RWPE2 (cell line): Measurements from ENCODE around the gene MRGPRE.

Experiments
- ATAC-seq: fragments of 200-7000 bp; cut with Tn5 transposase; 3 replicates; pipeline ENCODE4 v1.9.1; 2021; ENCODE audit warnings: low read depth
- DNase-seq: peaks from one replicate; pipeline ENCODE4 v3.0.0-alpha.2; 2020; ENCODE audit warnings: low spot score
- H3K27ac ChIP-seq: fragments of 450-650 bp; 2 replicates; pipeline ENCODE4 v1.5.1; 2017; ENCODE audit warnings: mild to moderate bottlenecking; ENCODE audit not compliant: poor library complexity, severe bottlenecking
- H3K27me3 ChIP-seq: fragments of 250-450 bp; sonication (Bioruptor Pico); 2 replicates; pipeline ENCODE4 v1.5.1; 2021; ENCODE audit warnings: mild to moderate bottlenecking, moderate library complexity; ENCODE audit not compliant: insufficient read depth, poor library complexity, severe bottlenecking
- H3K36me3 ChIP-seq: fragments of 250-450 bp; sonication (Bioruptor Pico); 2 replicates; pipeline ENCODE4 v1.5.1; 2020; ENCODE audit warnings: low read depth, mild to moderate bottlenecking, moderate library complexity
- H3K4me1 ChIP-seq: fragments of 250-450 bp; sonication (Bioruptor Pico); 2 replicates; pipeline ENCODE4 v1.5.1; 2021; ENCODE audit warnings: mild to moderate bottlenecking, moderate library complexity; ENCODE audit not compliant: insufficient read depth, poor library complexity, severe bottlenecking
- H3K4me3 ChIP-seq: fragments of 250-450 bp; sonication (Bioruptor Pico); 2 replicates; pipeline ENCODE4 v1.5.1; 2021; ENCODE audit warnings: mild to moderate bottlenecking, moderate library complexity; ENCODE audit not compliant: severe bottlenecking
- H3K9me3 ChIP-seq: fragments of 250-450 bp; sonication (Bioruptor Pico); 2 replicates; pipeline ENCODE4 v1.5.1; 2021; ENCODE audit warnings: mild to moderate bottlenecking, moderate library complexity; ENCODE audit not compliant: severe bottlenecking
- CTCF ChIP-seq: fragments of 450-650 bp; IDR thresholded peaks from one replicate; pipeline ENCODE4 v1.5.1; 2017; ENCODE audit warnings: mild to moderate bottlenecking, moderate library complexity; ENCODE audit not compliant: poor library complexity, severe bottlenecking

Gene MRGPRE

GRCh38 chr11:3202759-3203158 is 29.5 kb downstream of the MRGPRE start:
- Histone ChIP-seq H3K4me3 (no peak overlapping the region), H3K36me3 (no peaks in the 10 kb centered on the region), H3K27me3 (peaks cover 41% of the 10 kb centered on the region), H3K27ac (no peak overlapping the region), H3K4me1 (no peaks in the 10 kb centered on the region), H3K9me3 (no peaks in the 10 kb centered on the region)
- no peak for TF ChIP-seq CTCF
- ATAC-seq (no peak), DNase-seq (peak; percentile 54)

GRCh38 chr11:3202305-3202704 is 29.9 kb downstream of the MRGPRE start:
- H3K27me3 ChIP-seq, result peaks cover 41% of the 10 kb centered on the region
- H3K4me1 ChIP-seq, result no peaks in the 10 kb centered on the region
- H3K27ac ChIP-seq, result no peak overlapping the region
- DNase-seq (no peak), ATAC-seq (no peak)
- no peaks in the 10 kb centered on the region for H3K9me3 ChIP-seq
- no peak overlapping the region for H3K4me3 ChIP-seq
- H3K36me3 ChIP-seq, result no peaks in the 10 kb centered on the region
- no peak for TF ChIP-seq CTCF

- H3K9me3 ChIP-seq, result no peaks in the 10 kb centered on the region
- no peak overlapping the region for H3K27ac ChIP-seq
- peaks cover 41% of the 10 kb centered on the region for H3K27me3 ChIP-seq
- no peak overlapping the region for H3K4me3 ChIP-seq
- no peaks in the 10 kb centered on the region for H3K36me3 ChIP-seq
- TF ChIP-seq CTCF, result no peak
- no peak for DNase-seq
- no peaks in the 10 kb centered on the region for H3K4me1 ChIP-seq
- ATAC-seq, result no peak
Measured at GRCh38 chr11:3201677-3202181, 30.5 kb downstream of the MRGPRE start.

- no peak overlapping the region for H3K27ac ChIP-seq
- no peaks in the 10 kb centered on the region for H3K9me3 ChIP-seq
- H3K36me3 ChIP-seq, result no peaks in the 10 kb centered on the region
- no peak for TF ChIP-seq CTCF
- H3K4me3 ChIP-seq, result no peak overlapping the region
- no peak for ATAC-seq
- DNase-seq, result no peak
- peaks cover 41% of the 10 kb centered on the region for H3K27me3 ChIP-seq
- no peaks in the 10 kb centered on the region for H3K4me1 ChIP-seq
Measured at GRCh38 chr11:3201112-3201581, 31.1 kb downstream of the MRGPRE start.

GRCh38 chr11:3200388-3201111 is 31.7 kb downstream of the MRGPRE start:
- Histone ChIP-seq H3K27me3 (peaks cover 41% of the 10 kb centered on the region), H3K4me1 (no peaks in the 10 kb centered on the region), H3K36me3 (no peaks in the 10 kb centered on the region), H3K4me3 (no peak overlapping the region), H3K27ac (no peak overlapping the region), H3K9me3 (no peaks in the 10 kb centered on the region)
- ATAC-seq, result no peak
- no peak for TF ChIP-seq CTCF
- no peak for DNase-seq
